GM12878 (cell line): ENCODE data around the gene MAPK8. TPM values are rescaled to one million over a fixed set of nuclear protein-coding genes. Genes with fewer than 3 reads are reported as not detected.

Experiments
- ATAC-seq: fragments of 200-7000 bp; cut with Tn5 transposase; 3 replicates; pipeline ENCODE4 v1.9.1; 2020; ENCODE audit warnings: mild to moderate bottlenecking, moderate library complexity
- BruUV-seq: library from RNA; stranded (reverse); fragments of 400-500 nt; replicated peaks from 2 replicates; lab custom pipeline; 2021; lab: Mats Ljungman, UMichigan
- CTCF ChIA-PET: fragments of 300-600 bp; sonication (Branson Sonifier 250); formaldehyde crosslinking; extraction: SDS; loops from one replicate; lab custom pipeline; 2021; ENCODE audit warnings: inconsistent platforms; lab: Yijun Ruan, JAX
- POLR2A ChIA-PET: fragments of 350-600 bp; formaldehyde crosslinking; extraction: SDS; loops from one replicate; lab custom pipeline; 2021; ENCODE audit warnings: inconsistent platforms; lab: Charles Lee
- RAD21 ChIA-PET: fragments of 300-600 bp; sonication (Branson Sonifier 250); formaldehyde crosslinking; loops from one replicate; lab custom pipeline; 2023; ENCODE audit warnings: antibody characterized with exemption; ENCODE audit not compliant: unreplicated experiment; lab: Charles Lee
- SMC1A ChIA-PET: fragments of 300-600 bp; sonication (Branson Sonifier 250); formaldehyde crosslinking; loops from one replicate; lab custom pipeline; 2023; ENCODE audit not compliant: unreplicated experiment, uncharacterized antibody; lab: Charles Lee
- DNase-seq: peaks from one replicate; pipeline ENCODE4 v3.0.0-alpha.2; 2011; ENCODE audit warnings: low read depth, low spot score
- FAIRE-seq: peaks from 3 replicates; lab custom pipeline; 2011; peaks lifted over from hg19 to GRCh38; lab: Jason Lieb, UNC
- H2AFZ ChIP-seq: 2 replicates; pipeline ENCODE4 v1.6.0; 2011; ENCODE audit warnings: low read depth, low read length, control low read depth; ENCODE audit not compliant: control insufficient read depth
- H3K27ac ChIP-seq: 2 replicates; pipeline ENCODE4 v1.5.1; 2011; ENCODE audit warnings: control low read depth; ENCODE audit not compliant: control insufficient read depth, insufficient read depth
- H3K27me3 ChIP-seq, 2 experiments: replicated peaks in 1 of 2; 2 replicates each; pipeline versions ENCODE4 v1.6.0 to v1.6.1; 2011; ENCODE audit warnings: low read length in 1 of 2; ENCODE audit not compliant: control insufficient read depth in 2 of 2, insufficient read depth in 2 of 2
- H3K36me3 ChIP-seq, 2 experiments: 2 replicates each; pipeline ENCODE4 v1.5.1; 2011; ENCODE audit warnings: low read length in 1 of 2; ENCODE audit not compliant: control insufficient read depth in 2 of 2, insufficient read depth in 2 of 2
- H3K4me1 ChIP-seq: 2 replicates; pipeline ENCODE4 v1.6.1; 2011; ENCODE audit warnings: mild to moderate bottlenecking, low read length, moderate library complexity, mixed read lengths; ENCODE audit not compliant: control insufficient read depth, insufficient read depth
- H3K4me2 ChIP-seq: 2 replicates; pipeline ENCODE4 v1.6.0; 2011; ENCODE audit warnings: control low read depth; ENCODE audit not compliant: control insufficient read depth, insufficient read depth
- H3K4me3 ChIP-seq: fragments of 200-600 bp; sonication (generic); 2 replicates; pipeline ENCODE4 v1.5.1; 2016
- H3K79me2 ChIP-seq: 2 replicates; pipeline ENCODE4 v1.6.0; 2011; ENCODE audit warnings: low read length; ENCODE audit not compliant: control insufficient read depth, insufficient read depth
- H3K9ac ChIP-seq: 2 replicates; pipeline ENCODE4 v1.8.0; 2011; ENCODE audit warnings: low read length, control low read depth, mixed read lengths; ENCODE audit not compliant: control insufficient read depth, insufficient read depth
- H3K9me3 ChIP-seq: replicated peaks from 3 replicates; pipeline ENCODE4 v1.5.1; 2011; ENCODE audit warnings: mild to moderate bottlenecking, low read length; ENCODE audit not compliant: control insufficient read depth, insufficient read depth
- H4K20me1 ChIP-seq: 2 replicates; pipeline ENCODE4 v1.6.0; 2011; ENCODE audit not compliant: control insufficient read depth, insufficient read depth
- CHD4 ChIP-seq: fragments of 200-600 bp; sonication (generic); IDR thresholded peaks from 2 replicates; pipeline ENCODE4 v1.6.1; 2016; ENCODE audit warnings: mild to moderate bottlenecking
- CREB1 ChIP-seq: IDR thresholded peaks from 2 replicates; pipeline ENCODE4 v1.6.1; 2012; ENCODE audit warnings: low read depth, mild to moderate bottlenecking, inconsistent platforms
- E4F1 ChIP-seq: fragments of 450-650 bp; IDR thresholded peaks from 2 replicates; pipeline ENCODE4 v1.6.1; 2018; ENCODE audit warnings: borderline replicate concordance, mild to moderate bottlenecking; ENCODE audit not compliant: partially characterized antibody
- EGR1 ChIP-seq, 2 experiments: IDR thresholded peaks; 1 replicate in 1 of 2; 2 replicates in 1 of 2; pipeline ENCODE4 v1.6.1; 2011 to 2012; ENCODE audit warnings: low read depth in 2 of 2, low read length in 2 of 2, borderline replicate concordance in 1 of 2, mild to moderate bottlenecking in 1 of 2, moderate library complexity in 1 of 2
- EP300 ChIP-seq, 2 experiments: fragments of 150-350 bp in 1 of 2; IDR thresholded peaks; 2 replicates each; pipeline ENCODE4 v1.6.1; 2011 to 2012; ENCODE audit warnings: low read depth in 2 of 2, low read length in 2 of 2, borderline replicate concordance in 1 of 2, improper control_type of control experiment in 1 of 2, inconsistent platforms in 1 of 2; ENCODE audit not compliant: control insufficient read depth in 1 of 2
- MEF2A ChIP-seq: IDR thresholded peaks from 2 replicates; pipeline ENCODE4 v1.6.1; 2011; ENCODE audit warnings: low read depth, mild to moderate bottlenecking, low read length, moderate library complexity; ENCODE audit not compliant: insufficient read depth
- MEF2B ChIP-seq: fragments of 450-650 bp; IDR thresholded peaks from 2 replicates; pipeline ENCODE4 v1.6.1; 2018; ENCODE audit warnings: mild to moderate bottlenecking, moderate library complexity; ENCODE audit not compliant: partially characterized antibody, poor library complexity, severe bottlenecking
- MTA3 ChIP-seq: IDR thresholded peaks from 2 replicates; pipeline ENCODE4 v1.6.1; 2012; ENCODE audit warnings: low read length, inconsistent platforms, borderline replicate concordance
- POLR2AphosphoS2 ChIP-seq: IDR thresholded peaks from 2 replicates; pipeline ENCODE4 v1.6.1; 2011; ENCODE audit warnings: low read depth, mild to moderate bottlenecking, low read length, improper control_type of control experiment, moderate library complexity
- RB1 ChIP-seq: fragments of 450-650 bp; formaldehyde crosslinking; IDR thresholded peaks from 2 replicates; pipeline ENCODE4 v1.6.1; 2017; ENCODE audit warnings: mild to moderate bottlenecking, borderline replicate concordance
- RELA ChIP-seq: fragments of 450-650 bp; IDR thresholded peaks from 2 replicates; pipeline ENCODE4 v1.8.0; 2014; ENCODE audit warnings: borderline replicate concordance; ENCODE audit not compliant: partially characterized antibody
- WRNIP1 ChIP-seq: IDR thresholded peaks from 2 replicates; pipeline ENCODE4 v1.6.1; 2011; ENCODE audit warnings: low read depth, low read length, improper control_type of control experiment, borderline replicate concordance
- YY1 ChIP-seq: IDR thresholded peaks from 2 replicates; pipeline ENCODE4 v1.6.1; 2011; ENCODE audit warnings: low read depth, mild to moderate bottlenecking, low read length
- ZBTB40 ChIP-seq: fragments of 450-650 bp; IDR thresholded peaks from 2 replicates; pipeline ENCODE4 v1.6.1; 2016; ENCODE audit warnings: mild to moderate bottlenecking, moderate library complexity, borderline replicate concordance
- ZNF217 ChIP-seq: fragments of 450-650 bp; IDR thresholded peaks from 2 replicates; pipeline ENCODE4 v1.6.1; 2017; ENCODE audit warnings: antibody characterized with exemption, mild to moderate bottlenecking
- WGBS: methylation state at CpG from one replicate; pipeline ENCODE4 v1.1.6; 2016; ENCODE audit warnings: low lambda C conversion rate; ENCODE audit not compliant: insufficient replicate concordance, insufficient coverage; ENCODE audit errors: missing lambda C conversion rate; 5-methylcytosine and 5-hydroxymethylcytosine counted together
- in situ Hi-C: fragments of 300-500 bp; cut with MboI; formaldehyde crosslinking; loops from 9 replicates; pipeline ENCODE4 v1.14.3; 2018; ENCODE audit warnings: mixed read lengths
- intact Hi-C: fragments of 100-400 bp; cut with micrococcal nuclease; formaldehyde crosslinking; loops from one replicate; pipeline ENCODE4 v1.14.2; 2022; ENCODE audit not compliant: unreplicated experiment
- polyA plus RNA-seq, 11 experiments: library from polyadenylated mRNA; depleted of rRNA in 4 of 11; unstranded in 6 of 11; stranded (reverse) in 5 of 11; fragments of >200 nt; fragmentation: Nextera tagmentation in 4 of 11; fragmentation: Illumina TruSeq in 1 of 11; extraction: Ambion mirVana in 4 of 11; extraction: Trizol in 1 of 11; gene quantifications; 1 replicate in 1 of 11; 2 replicates in 10 of 11; pipeline versions ENCODE4 v1.2.1 to v1.2.3, GENCODE V29; 2011 to 2016; ENCODE audit warnings: inconsistent platforms in 2 of 11, missing spikeins in 2 of 11, low read depth in 1 of 11
- total RNA-seq, 4 experiments: library from RNA; depleted of rRNA in 3 of 4; stranded (reverse); fragments of >200 nt in 3 of 4; fragmentation: Illumina TruSeq in 1 of 4; extraction: Trizol in 1 of 4; gene quantifications; 2 replicates each; pipeline versions ENCODE4 v1.2.1 to v1.2.3, GENCODE V29; 2013 to 2021

MAPK8 gene
- total and polyA plus RNA-seq, 10 of the 15 experiments (the other 5 are each of a cell fraction or from before 2014, with no cell fraction given), result 3.9 to 102 (median 40.0) TPM

- Histone ChIP-seq H3K79me2 (no peaks in the 10 kb centered on the region), H3K9me3 (no peaks in the 10 kb centered on the region), H3K4me3 (no peak overlapping the region), H3K9ac (no peak overlapping the region), H4K20me1 (no peaks in the 10 kb centered on the region), H2AFZ (no peak overlapping the region), H3K36me3 (no peaks in the 10 kb centered on the region), H3K27me3 (no peaks in the 10 kb centered on the region; a peak in 1 of 4 replicates), H3K4me1 (no peaks in the 10 kb centered on the region), H3K27ac (no peak overlapping the region), H3K4me2 (no peak overlapping the region)
- WGBS, result 42% methylated on average over 3 of the region's 3 CpGs
- no TSS peak for BruUV-seq
- in situ Hi-C loops (no loop called here), intact Hi-C loops (no loop called here)
- no peak for ATAC-seq
- POLR2A ChIA-PET, result no interaction called here
- SMC1A ChIA-PET, result interaction anchor here (0.8 to 0.9 kb wide), 2 partner anchors 10 to 71 kb away, joined by 3 to 5 read pairs; no protein-coding TSS in a partner anchor
- CTCF ChIA-PET, result no interaction called here
- FAIRE-seq, result no peak
- no peak for TF ChIP-seq MEF2A
- no peak for TF ChIP-seq MEF2B
- no peak for TF ChIP-seq YY1
- no peak for TF ChIP-seq ZNF217
- no peak for TF ChIP-seq MTA3
- no peak for TF ChIP-seq RELA
- TF ChIP-seq POLR2AphosphoS2, result no peak
- no peak for TF ChIP-seq EGR1 (IDR thresholded peaks at IDR 0.05; ENCODE audit: borderline replicate concordance in 1 of 2, low read depth in 2 of 2, low read length in 2 of 2)
- no peak for TF ChIP-seq CHD4
- no peak for TF ChIP-seq CREB1
- TF ChIP-seq RB1, result no peak
- TF ChIP-seq ZBTB40, result no peak
- no peak for TF ChIP-seq WRNIP1
- no peak for TF ChIP-seq E4F1
- no peak for TF ChIP-seq EP300 (IDR thresholded peaks at IDR 0.05; ENCODE audit: borderline replicate concordance in 1 of 2, control insufficient read depth in 1 of 2, low read depth in 2 of 2, low read length in 2 of 2)
- no peak for DNase-seq
- RAD21 ChIA-PET, result no interaction called here
Observed at GRCh38 chr10:48468866-48469511, 162.5 kb downstream of the MAPK8 start.
